Measurements from ENCODE around the gene ATP5MC2. TPM values are rescaled to one million over a fixed set of nuclear protein-coding genes. Genes with fewer than 3 reads are reported as not detected.

The ATP5MC2 gene
- total RNA-seq (2021; ENCODE audit: unreplicated experiment) (304 TPM), Bru-seq, nascent RNA (percentile 91 among the genes with signal in this experiment), BruChase-seq, experiment 1, labeled RNA remaining after a 6-hour chase (percentile 88 among the genes with signal in this experiment), BruChase-seq, experiment 2, labeled RNA remaining after a 2-hour chase (percentile 83 among the genes with signal in this experiment)
- polyA plus RNA-seq (2012), result 610 and 669 TPM in 2 replicates
- long read RNA-seq, transcript ATP5MC2-203 (4 exons, 1,976 nt), result minor isoform, 32 of 152 reads
- long read RNA-seq, transcript ATP5MC2-202 (5 exons, 878 nt), result major isoform, 104 of 152 reads
- long read RNA-seq, partial matches to known transcripts, result 7 of 152 reads
- long read RNA-seq, other reads (novel, unspliced or antisense), result 8 of 152 reads

- peak within 1 kb of the TSS; percentile 85 for H3K9ac ChIP-seq (ENCODE audit: low read length)
- ATAC-seq (peak; percentile 93), DNase-seq (ENCODE audit: low read depth, low spot score) (peak; percentile 98)
- RAD21 ChIA-PET (ENCODE audit: low non-redundant PET in 1 of 2, low total read pairs in 2 of 2, uncharacterized antibody in 2 of 2, unreplicated experiment in 2 of 2), result interaction anchor here (0.5 to 1.1 kb wide), 4 partner anchors 17 to 133 kb away, joined by 3 to 4 read pairs (median 3); no protein-coding TSS in a partner anchor
- no peaks in the 10 kb centered on the region for H4K20me1 ChIP-seq (ENCODE audit: insufficient read depth)
- peak within 1 kb of the TSS; percentile 79 for H3K27ac ChIP-seq (ENCODE audit: low read depth, low read length)
- peak within 1 kb of the TSS; percentile 94 for H2AFZ ChIP-seq (ENCODE audit: low read depth, low read length, poor library complexity, severe bottlenecking)
- no peaks in the 10 kb centered on the region for H3K9me3 ChIP-seq (ENCODE audit: control insufficient read depth in 1 of 2, insufficient read depth in 1 of 2, low read depth in 1 of 2, low read length in 2 of 2)
- no TSS peak for BruUV-seq (replicated peaks)
- peaks cover 8 to 41% of the 10 kb centered on the region in 2 experiments for H3K4me1 ChIP-seq (ENCODE audit: control insufficient read depth in 1 of 2, insufficient read depth in 2 of 2, low read length in 2 of 2)
- intact Hi-C loops (cut with micrococcal nuclease), result loop anchor here (1.0 to 10.0 kb wide), 3 partner anchors 49 to 351 kb away; partner anchors contain the start of genes AAAS and ATF7
- CTCF ChIA-PET, result interaction anchor here (0.6 to 3.6 kb wide), 19 partner anchors 8 to 355 kb away, joined by 3 to 48 read pairs (median 4); partner anchors contain the start of genes AAAS, MAP3K12 and TARBP2
- peaks cover 33% of the 10 kb centered on the region for H3K79me2 ChIP-seq (ENCODE audit: insufficient read depth, low read length)
- H3K27me3 ChIP-seq (ENCODE audit: insufficient read depth, low read length), result no peaks in the 10 kb centered on the region
- H3K4me2 ChIP-seq (ENCODE audit: low read length), result peak within 1 kb of the TSS; percentile 77
- H3K9me2 ChIP-seq (ENCODE audit: insufficient read depth), result no peaks in the 10 kb centered on the region
- peaks cover 2 to 16% of the 10 kb centered on the region in 2 experiments; a peak in 1 of 4 replicates for H3K36me3 ChIP-seq (ENCODE audit: control insufficient read depth in 1 of 2, insufficient read depth in 2 of 2, low read length in 2 of 2)
- POLR2A ChIA-PET, result interaction anchor here (0.9 to 1.9 kb wide), 5 partner anchors 17 to 133 kb away, joined by 3 to 7 read pairs (median 3); partner anchors contain the start of gene ATF7
- peak within 1 kb of the TSS; percentile 78 to 91 for H3K4me3 ChIP-seq (replicated peaks in 1 of 2; ENCODE audit: low read depth in 1 of 2, low read length in 2 of 2)
- TF ChIP-seq CEBPB (IDR thresholded peaks at IDR 0.05; ENCODE audit: low read depth) (peak; percentile 99), YY1 (IDR thresholded peaks at IDR 0.05; ENCODE audit: extremely low read depth, insufficient replicate concordance, low read depth, low read length) (peak; percentile 95), MAX (IDR thresholded peaks at IDR 0.05) (peak; percentile 97), JUND (IDR thresholded peaks at IDR 0.05) (no peak), REST (IDR thresholded peaks at IDR 0.05; ENCODE audit: low read depth) (no peak), CTCF (IDR thresholded peaks at IDR 0.05 in 2 of 3, conservative IDR thresholded peaks at IDR 0.05 in 1 of 3; ENCODE audit: borderline replicate concordance in 1 of 3, insufficient read depth in 1 of 3, low read depth in 2 of 3, low read length in 2 of 3) (peak; percentile 99 to 100 (median 99)), SRF (IDR thresholded peaks at IDR 0.05; ENCODE audit: low read depth) (no peak; the same call in 1 of the 2 replicates), POLR2AphosphoS5 (IDR thresholded peaks at IDR 0.05; ENCODE audit: low read depth, low read length) (peak; percentile 91), EZH2 (IDR thresholded peaks at IDR 0.05) (no peak), RAD21 (IDR thresholded peaks at IDR 0.05; ENCODE audit: low read depth) (peak; percentile 97), ELF1 (IDR thresholded peaks at IDR 0.05; ENCODE audit: borderline replicate concordance, low read depth) (no peak; the same call in 1 of the 2 replicates), FOSL1 (IDR thresholded peaks at IDR 0.05; ENCODE audit: low read depth) (no peak), CBX3 (IDR thresholded peaks at IDR 0.05; ENCODE audit: low read depth) (peak; percentile 98), ZBTB33 (IDR thresholded peaks at IDR 0.05; ENCODE audit: extremely low read depth, insufficient replicate concordance, low read length) (peak; percentile 26), EZH2phosphoT487 (IDR thresholded peaks at IDR 0.05; ENCODE audit: borderline replicate concordance) (no peak)
Observed at GRCh38 chr12:53675701-53676607, at the start of gene ATP5MC2. Gene ATP5MC2 (minus strand): TSS chr12:53676083. CDS start chr12:53672614, 3,469 bp downstream.

All from HCT116 (cell line).